Thoracic aorta (tissue), 2 donors: ENCODE measurements around the gene MZF1. TPM values are rescaled to one million over a fixed set of nuclear protein-coding genes. Genes with fewer than 3 reads are reported as not detected.
"Not testable (repeated sequence)": the region's sequence is repeated elsewhere in the genome, so short reads cannot be mapped to it uniquely, and the experiment has no call there.

Source experiments
- ATAC-seq: fragments of 150-250 bp; one replicate; pipeline ENCODE4 v1.8.0; 2017; ENCODE audit warnings: low read depth; ENCODE audit not compliant: insufficient number of reproducible peaks, low FRiP score
- DNase-seq: peaks from one replicate; pipeline ENCODE4 v3.0.0-alpha.2; 2020; ENCODE audit warnings: low spot score
- H3K27ac ChIP-seq, 2 donors: fragments of 200-600 bp; sonication (generic); 1 replicate in 1 of 2; 2 replicates in 1 of 2; pipeline ENCODE4 v1.5.1; 2016; ENCODE audit warnings: mild to moderate bottlenecking in 2 of 2, moderate library complexity in 2 of 2
- H3K27me3 ChIP-seq: fragments of 200-600 bp; sonication (generic); replicated peaks from 2 replicates; pipeline ENCODE4 v1.6.0; 2016; ENCODE audit warnings: mild to moderate bottlenecking; ENCODE audit not compliant: insufficient read depth
- H3K36me3 ChIP-seq: fragments of 200-600 bp; sonication (generic); one replicate; pipeline ENCODE4 v1.5.1; 2016
- H3K4me1 ChIP-seq, 2 donors: fragments of 200-600 bp; sonication (generic); 1 replicate in 1 of 2; 2 replicates in 1 of 2; pipeline versions ENCODE4 v1.5.1 to v1.6.0; 2016; ENCODE audit warnings: low read depth in 2 of 2, mild to moderate bottlenecking in 1 of 2; ENCODE audit not compliant: control insufficient read depth in 1 of 2
- H3K4me3 ChIP-seq: fragments of 200-600 bp; sonication (generic); 2 replicates; pipeline ENCODE4 v1.5.1; 2016; ENCODE audit warnings: mild to moderate bottlenecking
- H3K9me3 ChIP-seq: fragments of 200-600 bp; sonication (generic); 2 replicates; pipeline ENCODE4 v1.5.1; 2016
- total RNA-seq, 2 donors: library from RNA; depleted of rRNA; stranded (reverse); fragments of >200 nt; gene quantifications; one replicate each; pipeline versions ENCODE4 v1.1.0 to v1.2.3, GENCODE V29; 2016
- TF ChIP-seq, protein P1 (sequence below): fragments of 200-600 bp; sonication (generic); IDR thresholded peaks from one replicate; pipeline ENCODE4 v1.5.1; 2019; ENCODE audit warnings: antibody characterized with exemption

Gene MZF1
- 10 to 100 TPM; 44.9 to 46.8 TPM for total RNA-seq

GRCh38 chr19:58572818-58573657, at the start of gene MZF1:
Gene MZF1 (minus strand): TSS chr19:58573335. CDS start chr19:58571389, 1,946 bp downstream.
- Histone ChIP-seq H3K4me3 (peak within 1 kb of the TSS; percentile 96), H3K36me3 (peaks cover 20% of the 10 kb centered on the region), H3K9me3 (no peaks in the 10 kb centered on the region), H3K4me1 (peaks cover 13 to 25% of the 10 kb centered on the region in 2 donors), H3K27me3 (no peaks in the 10 kb centered on the region), H3K27ac (peak within 1 kb of the TSS; percentile 98 to 99)
- TF ChIP-seq, protein P1, sequence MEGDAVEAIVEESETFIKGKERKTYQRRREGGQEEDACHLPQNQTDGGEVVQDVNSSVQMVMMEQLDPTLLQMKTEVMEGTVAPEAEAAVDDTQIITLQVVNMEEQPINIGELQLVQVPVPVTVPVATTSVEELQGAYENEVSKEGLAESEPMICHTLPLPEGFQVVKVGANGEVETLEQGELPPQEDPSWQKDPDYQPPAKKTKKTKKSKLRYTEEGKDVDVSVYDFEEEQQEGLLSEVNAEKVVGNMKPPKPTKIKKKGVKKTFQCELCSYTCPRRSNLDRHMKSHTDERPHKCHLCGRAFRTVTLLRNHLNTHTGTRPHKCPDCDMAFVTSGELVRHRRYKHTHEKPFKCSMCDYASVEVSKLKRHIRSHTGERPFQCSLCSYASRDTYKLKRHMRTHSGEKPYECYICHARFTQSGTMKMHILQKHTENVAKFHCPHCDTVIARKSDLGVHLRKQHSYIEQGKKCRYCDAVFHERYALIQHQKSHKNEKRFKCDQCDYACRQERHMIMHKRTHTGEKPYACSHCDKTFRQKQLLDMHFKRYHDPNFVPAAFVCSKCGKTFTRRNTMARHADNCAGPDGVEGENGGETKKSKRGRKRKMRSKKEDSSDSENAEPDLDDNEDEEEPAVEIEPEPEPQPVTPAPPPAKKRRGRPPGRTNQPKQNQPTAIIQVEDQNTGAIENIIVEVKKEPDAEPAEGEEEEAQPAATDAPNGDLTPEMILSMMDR: peak; percentile 38
- DNase-seq (peak; percentile 100), ATAC-seq (peak; percentile 85)

GRCh38 chr19:58607213-58607612, 34.1 kb upstream of the MZF1 start:
- not testable (repeated sequence) for H3K9me3 ChIP-seq, DNase-seq, H3K4me3 ChIP-seq, ATAC-seq, H3K36me3 ChIP-seq, H3K4me1 ChIP-seq, H3K27ac ChIP-seq, H3K27me3 ChIP-seq

- not testable (repeated sequence) for ATAC-seq, DNase-seq
Observed at GRCh38 chr19:58606251-58606896, 33.2 kb upstream of the MZF1 start.

GRCh38 chr19:58586133-58586765, 13.1 kb upstream of the MZF1 start:
- H3K9me3 ChIP-seq: no peaks in the 10 kb centered on the region
- DNase-seq: no peak
- H3K27ac ChIP-seq: no peak overlapping the region
- TF ChIP-seq, protein P1: no peak
- no peak for ATAC-seq
- peaks cover 16% of the 10 kb centered on the region for H3K36me3 ChIP-seq
- no peak overlapping the region for H3K4me3 ChIP-seq
- H3K27me3 ChIP-seq: no peaks in the 10 kb centered on the region
- peaks cover 0 to 2% of the 10 kb centered on the region in 2 donors for H3K4me1 ChIP-seq

More at GRCh38 chr19:58606251-58606896, 33.2 kb upstream of the MZF1 start:
- not testable (repeated sequence) for H3K4me3 ChIP-seq, H3K27me3 ChIP-seq, H3K9me3 ChIP-seq, H3K27ac ChIP-seq, H3K4me1 ChIP-seq, H3K36me3 ChIP-seq
- TF ChIP-seq, protein P1: peak; percentile 35

DNA sequence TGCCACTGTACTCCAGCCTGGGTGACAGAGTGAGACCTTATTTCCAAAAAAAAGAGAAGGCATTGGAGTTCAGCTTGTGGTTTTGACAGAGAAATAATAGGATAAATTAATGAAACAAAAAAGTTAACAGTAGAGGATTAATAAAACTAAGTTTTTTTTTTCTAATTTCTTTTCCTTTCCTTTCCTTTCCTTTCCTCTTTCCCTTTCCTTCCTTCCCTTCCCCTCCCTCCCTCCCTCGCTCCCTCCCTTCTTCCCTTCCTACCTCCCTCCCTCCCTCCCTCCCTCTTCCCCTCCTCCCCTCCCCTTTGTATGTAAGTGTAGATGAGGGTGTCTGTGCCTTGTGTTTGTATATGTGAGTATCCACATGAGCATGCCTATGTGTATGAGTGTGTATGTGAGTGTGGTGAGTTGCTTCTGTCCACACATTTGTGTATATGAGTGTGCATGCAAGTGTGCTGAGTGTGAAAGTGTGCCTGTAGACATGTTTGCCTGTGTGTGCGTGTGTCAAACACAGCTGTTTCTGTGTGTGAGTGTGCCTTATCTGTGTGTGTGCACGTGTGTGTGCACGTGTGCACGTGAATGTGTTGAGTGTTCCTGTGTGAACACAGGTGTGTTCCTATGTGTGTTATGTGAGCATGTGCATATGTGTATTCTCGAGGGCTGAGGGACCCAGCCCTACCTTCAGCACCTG, 12.5 kb upstream of the MZF1 start:
- ATAC-seq (no peak), DNase-seq (no peak)
- Histone ChIP-seq H3K4me3 (no peak overlapping the region), H3K27me3 (no peaks in the 10 kb centered on the region), H3K9me3 (no peaks in the 10 kb centered on the region), H3K4me1 (peaks cover 0 to 6% of the 10 kb centered on the region in 2 donors), H3K36me3 (peaks cover 16% of the 10 kb centered on the region), H3K27ac (no peak overlapping the region)
- TF ChIP-seq, protein P1: no peak
